Upper lobe of right lung (tissue), 1 donor: ENCODE data around the gene DDX52. TPM values are rescaled to one million over a fixed set of nuclear protein-coding genes. Genes with fewer than 3 reads are reported as not detected.
A peak's percentile ranks its signal among the peaks of the same experiment; 100 is the strongest.
"Not testable (repeated sequence)": the region's sequence is repeated elsewhere in the genome, so short reads cannot be mapped to it uniquely, and the experiment has no call there.

ENCODE experiments used
- ATAC-seq: fragments of 200-7000 bp; cut with Tn5 transposase; one replicate; pipeline ENCODE4 v1.9.1; 2020; ENCODE audit warnings: mild to moderate bottlenecking, moderate library complexity
- DNase-seq: peaks from one replicate; pipeline ENCODE4 v3.0.0-alpha.2; 2020
- H3K27ac ChIP-seq: fragments of 200-600 bp; one replicate; pipeline ENCODE4 v1.8.0; 2022
- H3K27me3 ChIP-seq: fragments of 200-600 bp; one replicate; pipeline ENCODE4 v1.8.0; 2022; ENCODE audit warnings: mild to moderate bottlenecking
- H3K36me3 ChIP-seq: fragments of 200-600 bp; one replicate; pipeline ENCODE4 v1.8.0; 2022
- H3K4me1 ChIP-seq: fragments of 200-600 bp; one replicate; pipeline ENCODE4 v1.8.0; 2022
- H3K4me3 ChIP-seq: fragments of 200-600 bp; one replicate; pipeline ENCODE4 v1.8.0; 2022; ENCODE audit warnings: mild to moderate bottlenecking
- H3K9me3 ChIP-seq: fragments of 200-600 bp; one replicate; pipeline ENCODE4 v1.8.0; 2022
- CTCF ChIP-seq: fragments of 200-600 bp; IDR thresholded peaks from one replicate; pipeline ENCODE4 v1.8.0; 2022; ENCODE audit warnings: antibody characterized with exemption
- intact Hi-C: fragments of 100-400 bp; cut with DNase I; formaldehyde crosslinking; loops from one replicate; pipeline ENCODE4 v1.11.0; 2022
- long read RNA-seq: library from polyadenylated mRNA; unstranded; transcript quantifications from one replicate; pipeline ENCODE4 v2.0.0, GENCODE V29; 2021
- total RNA-seq: library from RNA; stranded (reverse); fragmentation: NEBNext Ultra II Directional; extraction: Animal tissue kit (Norgen Biotek cat#: 25700); gene quantifications from one replicate; pipeline ENCODE4 v1.2.1, GENCODE V29; 2021
- donor health status: DM: no; HTN: yes; CAD: no; lungs with severe emphysema.

The DDX52 gene
- 20.9 TPM for total RNA-seq
- long read RNA-seq, full-length matches to known transcripts, result 21 of 31 reads
- long read RNA-seq, partial matches to known transcripts, result 5 of 31 reads
- long read RNA-seq, other reads (novel, unspliced or antisense), result 5 of 31 reads

- Histone ChIP-seq H3K27ac (peak within 1 kb of the TSS; percentile 89), H3K4me1 (peaks cover 22% of the 10 kb centered on the region), H3K4me3 (peak within 1 kb of the TSS; percentile 93), H3K27me3 (no peaks in the 10 kb centered on the region), H3K9me3 (no peaks in the 10 kb centered on the region), H3K36me3 (peaks cover 20% of the 10 kb centered on the region)
- intact Hi-C loops, result loop anchor here (5.0 kb wide), 1 partner anchor 104 kb away; the partner anchor contains the start of gene HNF1B
- TF ChIP-seq CTCF, result peak; percentile 13
- peak; percentile 99 for ATAC-seq
- DNase-seq, result peak; percentile 95
Measured at GRCh38 chr17:37643118-37643766, at the start of gene DDX52. DDX52 (minus strand) TSS chr17:37643446; CDS start chr17:37643420, 26 bp downstream.

GRCh38 chr17:37691807-37692206 lies 48.6 kb upstream of the DDX52 start:
- TF ChIP-seq CTCF, result no peak
- DNase-seq, result no peak
- Histone ChIP-seq H3K9me3 (no peaks in the 10 kb centered on the region), H3K4me1 (no peaks in the 10 kb centered on the region), H3K36me3 (no peaks in the 10 kb centered on the region), H3K27ac (no peak overlapping the region), H3K4me3 (no peak overlapping the region), H3K27me3 (no peaks in the 10 kb centered on the region)
- ATAC-seq, result no peak
- intact Hi-C loops, result no loop called here

- H3K9me3 ChIP-seq, result no peaks in the 10 kb centered on the region
- TF ChIP-seq CTCF, result no peak
- no peak overlapping the region for H3K27ac ChIP-seq
- no peak for DNase-seq
- ATAC-seq, result no peak
- H3K27me3 ChIP-seq, result no peaks in the 10 kb centered on the region
- no peaks in the 10 kb centered on the region for H3K4me1 ChIP-seq
- no peaks in the 10 kb centered on the region for H3K36me3 ChIP-seq
- intact Hi-C loops, result no loop called here
- no peak overlapping the region for H3K4me3 ChIP-seq
Measured at GRCh38 chr17:37689317-37689716, 46.1 kb upstream of the DDX52 start.

GRCh38 chr17:37683454-37683984 lies 40.3 kb upstream of the DDX52 start:
- Histone ChIP-seq H3K4me3 (no peak overlapping the region), H3K4me1 (no peaks in the 10 kb centered on the region), H3K9me3 (no peaks in the 10 kb centered on the region), H3K36me3 (no peaks in the 10 kb centered on the region), H3K27me3 (no peaks in the 10 kb centered on the region), H3K27ac (no peak overlapping the region)
- intact Hi-C loops, result no loop called here
- no peak for TF ChIP-seq CTCF
- DNase-seq (no peak), ATAC-seq (no peak)

- no peak for TF ChIP-seq CTCF
- Histone ChIP-seq H3K36me3 (no peaks in the 10 kb centered on the region), H3K9me3 (no peaks in the 10 kb centered on the region), H3K4me3 (no peak overlapping the region), H3K4me1 (no peaks in the 10 kb centered on the region), H3K27ac (no peak overlapping the region), H3K27me3 (no peaks in the 10 kb centered on the region)
- ATAC-seq (no peak), DNase-seq (no peak)
- intact Hi-C loops, result no loop called here
Measured at GRCh38 chr17:37682007-37682406, 38.8 kb upstream of the DDX52 start.

GRCh38 chr17:37679995-37680394 lies 36.7 kb upstream of the DDX52 start:
- H3K36me3 ChIP-seq, ATAC-seq, H3K4me3 ChIP-seq, H3K27ac ChIP-seq, DNase-seq, intact Hi-C loops, H3K9me3 ChIP-seq, H3K27me3 ChIP-seq, H3K4me1 ChIP-seq: not testable (repeated sequence)
